Ovary (tissue), 3 donors: ENCODE data around the gene CCDC178.

ENCODE experiments used
- CTCF ChIP-seq, 3 donors: fragments of 450-650 bp in 2 of 3; fragments of 200-600 bp in 1 of 3; IDR thresholded peaks; one replicate each; pipeline versions ENCODE4 v1.5.1 to v1.8.0; 2016 to 2022; ENCODE audit warnings: antibody characterized with exemption in 3 of 3, mild to moderate bottlenecking in 1 of 3
- EP300 ChIP-seq: sonication (generic); formaldehyde crosslinking; IDR thresholded peaks from one replicate; pipeline ENCODE4 v1.6.1; 2017; ENCODE audit warnings: antibody characterized with exemption
- POLR2A ChIP-seq: fragments of 450-650 bp; IDR thresholded peaks from one replicate; pipeline ENCODE4 v1.6.1; 2017; ENCODE audit warnings: antibody characterized with exemption, mild to moderate bottlenecking, moderate library complexity
- donor health status: DM: no; HTN: no; CAD: no.

GRCh38 chr18:33157893-33158292, 282.6 kb downstream of the CCDC178 start:
- TF ChIP-seq CTCF (IDR thresholded peaks at IDR 0.05) (no peak), EP300 (no peak), POLR2A (no peak)
